Testis (tissue), 3 donors: ENCODE measurements around the gene OTOGL. TPM values are rescaled to one million over a fixed set of nuclear protein-coding genes. Genes with fewer than 3 reads are reported as not detected.

Source experiments
- DNase-seq: peaks from one replicate; pipeline ENCODE4 v3.0.0-alpha.2; 2019
- H3K27ac ChIP-seq, 2 donors: fragments of 200-600 bp; sonication (generic); one replicate each; pipeline ENCODE4 v1.5.1; 2019
- H3K27me3 ChIP-seq: fragments of 200-600 bp; sonication (generic); one replicate; pipeline ENCODE4 v1.5.1; 2019
- H3K36me3 ChIP-seq: fragments of 200-600 bp; sonication (generic); one replicate; pipeline ENCODE4 v1.5.1; 2017; ENCODE audit warnings: low read depth; ENCODE audit errors: missing control alignments
- H3K4me1 ChIP-seq: fragments of 200-600 bp; sonication (generic); one replicate; pipeline ENCODE4 v1.5.1; 2019
- H3K4me3 ChIP-seq, 2 donors: fragments of 200-600 bp; sonication (generic); one replicate each; pipeline ENCODE4 v1.5.1; 2017 to 2019
- H3K9me3 ChIP-seq: fragments of 200-600 bp; sonication (generic); one replicate; pipeline ENCODE4 v1.5.1; 2017
- CTCF ChIP-seq, 3 experiments: fragments of 450-650 bp in 2 of 3; fragments of 200-600 bp in 1 of 3; sonication (generic) in 1 of 3; IDR thresholded peaks; one replicate each; pipeline ENCODE4 v1.5.1; 2016 to 2019; ENCODE audit warnings: antibody characterized with exemption in 3 of 3, mild to moderate bottlenecking in 2 of 3, moderate library complexity in 1 of 3
- POLR2A ChIP-seq: fragments of 450-650 bp; IDR thresholded peaks from one replicate; pipeline ENCODE4 v1.6.1; 2017; ENCODE audit warnings: antibody characterized with exemption, mild to moderate bottlenecking, moderate library complexity
- WGBS, 2 donors: methylation state at CpG; one replicate each; pipeline ENCODE4 v1.1.5; 2018; 5-methylcytosine and 5-hydroxymethylcytosine counted together
- intact Hi-C: fragments of 100-400 bp; cut with DNase I; formaldehyde crosslinking; loops from one replicate; pipeline ENCODE4 v1.15.1; 2023; ENCODE audit warnings: low total_unique reads
- polyA plus RNA-seq: library from polyadenylated mRNA; stranded (reverse); fragments of 350-450 nt; fragmentation: Illumina TruSeq; extraction: RNeasy Lipid Tissue Mini Kit (QIAGEN cat#74804); gene quantifications from one replicate; pipeline ENCODE4 v1.2.3, GENCODE V29; 2014; ENCODE audit warnings: low read depth, low replicate concordance; ENCODE audit not compliant: insufficient read depth
- total RNA-seq, 2 donors: library from RNA; depleted of rRNA; stranded (reverse); fragments of >200 nt; gene quantifications; one replicate each; pipeline ENCODE4 v1.2.3, GENCODE V29; 2016

The OTOGL gene
- total and polyA plus RNA-seq, 3 donors from 2014 or later, result 0.87 to 0.88 (median 0.87) TPM

- no peaks in the 10 kb centered on the region for H3K36me3 ChIP-seq
- TF ChIP-seq CTCF (IDR thresholded peaks at IDR 0.05) (no peak), POLR2A (no peak)
- WGBS, 2 donors, result 85 to 96% methylated on average over 3 of the region's 3 CpGs
- intact Hi-C loops, result no loop called here
- no peak for DNase-seq
- no peaks in the 10 kb centered on the region for H3K27me3 ChIP-seq
- H3K27ac ChIP-seq, result no peak overlapping the region
- H3K4me3 ChIP-seq, result no peak overlapping the region
- H3K9me3 ChIP-seq, result no peaks in the 10 kb centered on the region
- H3K4me1 ChIP-seq, result no peaks in the 10 kb centered on the region
Observed at GRCh38 chr12:80261403-80261802, 162.1 kb downstream of the OTOGL start.

GRCh38 chr12:80262346-80262745, 163.0 kb downstream of the OTOGL start:
- Histone ChIP-seq H3K27me3 (no peaks in the 10 kb centered on the region), H3K9me3 (no peaks in the 10 kb centered on the region), H3K27ac (no peak overlapping the region), H3K4me3 (no peak overlapping the region), H3K36me3 (no peaks in the 10 kb centered on the region), H3K4me1 (no peaks in the 10 kb centered on the region)
- intact Hi-C loops, result no loop called here
- no peak for TF ChIP-seq POLR2A
- no peak for TF ChIP-seq CTCF (IDR thresholded peaks at IDR 0.05)
- whole genome bisulfite sequencing, 2 donors, result 92 to 100% methylated on average over 1 of the region's 1 CpG
- no peak for DNase-seq

GRCh38 chr12:80262771-80263170, 163.4 kb downstream of the OTOGL start:
- no peaks in the 10 kb centered on the region for H3K36me3 ChIP-seq
- no peak overlapping the region for H3K4me3 ChIP-seq
- H3K27ac ChIP-seq, result no peak overlapping the region
- no peaks in the 10 kb centered on the region for H3K4me1 ChIP-seq
- no peak for TF ChIP-seq POLR2A
- TF ChIP-seq CTCF (IDR thresholded peaks at IDR 0.05), result no peak
- intact Hi-C loops, result no loop called here
- H3K27me3 ChIP-seq, result no peaks in the 10 kb centered on the region
- 64 to 69% methylated on average over 4 of the region's 4 CpGs for WGBS, 2 donors
- no peak for DNase-seq
- H3K9me3 ChIP-seq, result no peaks in the 10 kb centered on the region

- DNase-seq, result no peak
- Histone ChIP-seq H3K4me1 (no peaks in the 10 kb centered on the region), H3K4me3 (no peak overlapping the region), H3K27me3 (no peaks in the 10 kb centered on the region), H3K27ac (no peak overlapping the region), H3K9me3 (no peaks in the 10 kb centered on the region), H3K36me3 (no peaks in the 10 kb centered on the region)
- intact Hi-C loops, result no loop called here
- no peak for TF ChIP-seq POLR2A
- TF ChIP-seq CTCF (IDR thresholded peaks at IDR 0.05), result no peak
Observed at GRCh38 chr12:80264386-80264785, 165.0 kb downstream of the OTOGL start.

GRCh38 chr12:80264891-80265290, 165.6 kb downstream of the OTOGL start:
- Histone ChIP-seq H3K27me3 (no peaks in the 10 kb centered on the region), H3K36me3 (no peaks in the 10 kb centered on the region), H3K4me1 (no peaks in the 10 kb centered on the region), H3K27ac (no peak overlapping the region), H3K4me3 (no peak overlapping the region), H3K9me3 (no peaks in the 10 kb centered on the region)
- intact Hi-C loops, result no loop called here
- no peak for DNase-seq
- 94 to 98% methylated on average over 5 of the region's 5 CpGs for WGBS, 2 donors
- no peak for TF ChIP-seq CTCF (IDR thresholded peaks at IDR 0.05)
- no peak for TF ChIP-seq POLR2A
